Measurements from ENCODE around the gene ACAA1. TPM values are rescaled to one million over a fixed set of nuclear protein-coding genes. Genes with fewer than 3 reads are reported as not detected.

Gene ACAA1
- total and polyA plus RNA-seq, 10 of the 15 experiments (the other 5 are each of a cell fraction or from before 2014, with no cell fraction given), result 5.7 to 85.4 (median 60.6) TPM

DNA sequence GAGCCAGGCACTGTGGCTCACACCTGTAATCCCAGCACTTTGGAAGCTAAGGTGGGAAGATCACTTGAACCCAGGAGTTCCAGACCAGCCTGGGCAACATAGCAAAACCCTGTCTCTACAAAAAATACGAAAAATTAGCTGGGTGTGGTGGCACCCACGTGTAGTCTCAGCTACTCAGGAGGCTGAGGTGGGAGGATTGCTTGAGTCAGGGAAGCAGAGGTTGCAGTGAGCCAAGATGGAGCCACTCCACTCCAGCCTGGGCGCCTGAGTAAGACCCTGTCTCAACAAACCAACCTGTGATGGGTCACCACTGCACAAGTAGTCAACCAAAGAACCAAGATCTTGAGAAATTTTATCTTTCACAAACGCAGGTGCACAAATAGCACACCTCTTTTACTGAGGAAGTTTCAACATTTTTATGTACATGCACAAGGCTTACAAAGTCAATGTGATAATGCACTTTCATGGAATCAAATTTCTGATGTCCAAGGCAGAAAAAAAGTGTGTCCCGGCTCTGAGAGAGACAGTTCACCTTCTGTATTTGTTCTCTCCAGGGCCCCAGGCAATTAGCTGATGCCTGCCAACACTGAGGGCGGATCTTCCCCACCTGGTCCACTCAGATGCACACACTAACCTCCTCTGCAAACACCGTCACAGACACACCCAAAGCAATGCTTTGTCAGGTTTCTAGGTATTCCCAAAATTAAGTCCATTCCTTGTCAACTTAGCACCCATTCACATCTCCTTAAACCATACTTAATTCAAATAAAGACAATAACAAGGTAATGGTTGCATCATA lies 12.4 kb downstream of the ACAA1 start:
- BruUV-seq (replicated peaks), result no TSS peak
- H3K9me3 ChIP-seq (replicated peaks; ENCODE audit: control insufficient read depth, insufficient read depth, low read length), result no peaks in the 10 kb centered on the region
- H3K4me3 ChIP-seq, result no peak overlapping the region
- DNase-seq (ENCODE audit: low read depth, low spot score) (no peak), FAIRE-seq (no peak), ATAC-seq (no peak)
- no peaks in the 10 kb centered on the region for H3K79me2 ChIP-seq (ENCODE audit: control insufficient read depth, insufficient read depth, low read length)
- in situ Hi-C loops (cut with MboI), result no loop called here
- ChIA-PET SMC1A (ENCODE audit: uncharacterized antibody, unreplicated experiment) (no interaction called here), CTCF (no interaction called here), POLR2A (no interaction called here), RAD21 (ENCODE audit: unreplicated experiment) (no interaction called here)
- peaks cover 31 to 38% of the 10 kb centered on the region in 2 experiments; a peak in 3 of 4 replicates for H3K36me3 ChIP-seq (ENCODE audit: control insufficient read depth in 2 of 2, insufficient read depth in 2 of 2, low read length in 1 of 2)
- no peak overlapping the region for H2AFZ ChIP-seq (ENCODE audit: control insufficient read depth, low read depth, low read length)
- H4K20me1 ChIP-seq (ENCODE audit: control insufficient read depth, insufficient read depth), result no peaks in the 10 kb centered on the region
- intact Hi-C loops (cut with micrococcal nuclease; ENCODE audit: unreplicated experiment), result no loop called here
- no peak overlapping the region for H3K4me2 ChIP-seq (ENCODE audit: control insufficient read depth, insufficient read depth)
- no peaks in the 10 kb centered on the region for H3K4me1 ChIP-seq (ENCODE audit: control insufficient read depth, insufficient read depth, low read length)
- no peak overlapping the region for H3K27ac ChIP-seq (ENCODE audit: control insufficient read depth, insufficient read depth)
- WGBS (ENCODE audit: insufficient coverage, insufficient replicate concordance, low lambda C conversion rate, missing lambda C conversion rate), result 92% methylated on average over 7 of the region's 7 CpGs
- no peak overlapping the region for H3K9ac ChIP-seq (ENCODE audit: control insufficient read depth, insufficient read depth, low read length)
- no peaks in the 10 kb centered on the region for H3K27me3 ChIP-seq (replicated peaks in 1 of 2; ENCODE audit: control insufficient read depth in 2 of 2, insufficient read depth in 2 of 2, low read length in 1 of 2)
- TF ChIP-seq, protein P1, sequence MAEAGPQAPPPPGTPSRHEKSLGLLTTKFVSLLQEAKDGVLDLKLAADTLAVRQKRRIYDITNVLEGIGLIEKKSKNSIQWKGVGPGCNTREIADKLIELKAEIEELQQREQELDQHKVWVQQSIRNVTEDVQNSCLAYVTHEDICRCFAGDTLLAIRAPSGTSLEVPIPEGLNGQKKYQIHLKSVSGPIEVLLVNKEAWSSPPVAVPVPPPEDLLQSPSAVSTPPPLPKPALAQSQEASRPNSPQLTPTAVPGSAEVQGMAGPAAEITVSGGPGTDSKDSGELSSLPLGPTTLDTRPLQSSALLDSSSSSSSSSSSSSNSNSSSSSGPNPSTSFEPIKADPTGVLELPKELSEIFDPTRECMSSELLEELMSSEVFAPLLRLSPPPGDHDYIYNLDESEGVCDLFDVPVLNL (IDR thresholded peaks at IDR 0.05; ENCODE audit: low read depth, low read length), result no peak
- TF ChIP-seq JUND (IDR thresholded peaks at IDR 0.05; ENCODE audit: low read depth, low read length) (no peak), BACH1 (IDR thresholded peaks at IDR 0.05; ENCODE audit: borderline replicate concordance) (no peak), LARP7 (IDR thresholded peaks at IDR 0.05) (no peak)
- TF ChIP-seq, protein P2, sequence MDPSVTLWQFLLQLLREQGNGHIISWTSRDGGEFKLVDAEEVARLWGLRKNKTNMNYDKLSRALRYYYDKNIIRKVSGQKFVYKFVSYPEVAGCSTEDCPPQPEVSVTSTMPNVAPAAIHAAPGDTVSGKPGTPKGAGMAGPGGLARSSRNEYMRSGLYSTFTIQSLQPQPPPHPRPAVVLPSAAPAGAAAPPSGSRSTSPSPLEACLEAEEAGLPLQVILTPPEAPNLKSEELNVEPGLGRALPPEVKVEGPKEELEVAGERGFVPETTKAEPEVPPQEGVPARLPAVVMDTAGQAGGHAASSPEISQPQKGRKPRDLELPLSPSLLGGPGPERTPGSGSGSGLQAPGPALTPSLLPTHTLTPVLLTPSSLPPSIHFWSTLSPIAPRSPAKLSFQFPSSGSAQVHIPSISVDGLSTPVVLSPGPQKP (IDR thresholded peaks at IDR 0.05; ENCODE audit: low read depth, low read length), result no peak

All from GM12878 (cell line).